Stimulated activated CD8-positive, alpha-beta memory T cell treated with anti-CD3 and anti-CD28 coated beads, Interleukin-12 subunit alpha, Interleukin-12 subunit beta, amount 100 ng/mL, for 1 hour (primary cell): Measurements from ENCODE around the gene ADCYAP1R1.
"Not testable (repeated sequence)": the region's sequence is repeated elsewhere in the genome, so short reads cannot be mapped to it uniquely, and the experiment has no call there.

Experiments used
- DNase-seq: peaks from one replicate; pipeline ENCODE4 v3.0.0-alpha.2; 2020; ENCODE audit warnings: low read depth

The ADCYAP1R1 gene

DNA sequence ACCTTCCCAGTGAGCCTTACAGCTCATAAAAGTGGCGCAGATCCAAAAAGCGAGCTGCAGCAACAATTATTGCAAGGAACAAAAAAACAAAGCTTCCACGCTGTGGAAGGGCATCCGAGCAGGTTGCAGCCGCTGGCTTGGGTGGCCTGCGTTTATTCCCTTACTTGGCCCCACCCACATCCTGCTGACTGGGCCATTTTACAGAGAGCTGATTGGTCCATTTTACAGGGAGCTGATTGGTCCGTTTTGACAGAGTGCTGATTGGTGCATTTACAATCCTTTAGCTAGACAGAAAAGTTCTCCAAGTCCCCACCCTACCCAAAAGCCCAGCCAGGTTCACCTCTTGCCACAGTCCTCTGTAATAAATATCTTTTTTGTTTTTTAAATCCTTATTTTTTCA, 85.1 kb downstream of the ADCYAP1R1 start:
- DNase-seq, result no peak

- no peak for DNase-seq
These were observed 93.2 kb downstream of the ADCYAP1R1 start for GRCh38 chr7:31145339-31145738.

GRCh38 chr7:31146030-31146429, 93.9 kb downstream of the ADCYAP1R1 start:
- DNase-seq, result no peak

DNA sequence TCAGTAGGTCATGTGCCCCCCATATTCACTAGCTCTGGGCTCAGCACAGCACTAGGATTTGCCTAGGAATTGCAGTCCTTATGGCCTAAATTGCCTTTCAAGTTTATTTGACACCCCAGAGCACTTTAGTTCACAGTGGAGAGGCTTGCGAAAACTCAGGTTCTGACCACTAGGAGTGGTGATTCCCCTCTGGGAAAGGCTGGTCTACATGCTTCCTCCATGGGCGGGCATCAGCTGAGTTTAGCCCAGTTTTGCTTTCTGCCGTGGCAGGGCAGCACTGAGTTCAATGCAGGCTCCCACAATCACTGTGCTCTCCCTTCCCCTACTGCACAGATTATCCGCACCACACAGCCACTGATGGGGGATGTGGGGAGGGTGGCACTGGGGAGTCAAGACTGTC, 94.4 kb downstream of the ADCYAP1R1 start:
- DNase-seq, result no peak

DNA sequence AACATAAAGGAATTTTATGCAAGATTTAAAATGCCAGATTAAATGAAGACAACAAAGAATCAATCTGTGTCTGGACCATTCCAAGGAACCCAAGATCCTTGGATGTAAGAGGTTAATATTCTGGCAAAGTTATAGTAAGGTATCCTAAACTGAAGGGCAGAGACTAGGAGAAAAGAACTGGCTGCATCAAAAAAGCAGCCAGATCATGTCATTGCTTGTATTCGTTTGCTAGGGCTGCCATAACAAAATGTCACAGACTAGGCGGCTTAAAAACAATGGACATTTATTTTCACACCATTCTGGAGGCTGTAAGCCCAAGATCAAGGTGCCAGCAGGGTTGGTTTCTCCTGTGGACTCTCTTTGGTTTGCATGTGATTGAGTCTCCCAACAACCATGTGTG, 99.7 kb downstream of the ADCYAP1R1 start:
- no peak for DNase-seq

- not testable (repeated sequence) for DNase-seq
These were observed 101.2 kb downstream of the ADCYAP1R1 start for GRCh38 chr7:31153318-31153717.

DNA sequence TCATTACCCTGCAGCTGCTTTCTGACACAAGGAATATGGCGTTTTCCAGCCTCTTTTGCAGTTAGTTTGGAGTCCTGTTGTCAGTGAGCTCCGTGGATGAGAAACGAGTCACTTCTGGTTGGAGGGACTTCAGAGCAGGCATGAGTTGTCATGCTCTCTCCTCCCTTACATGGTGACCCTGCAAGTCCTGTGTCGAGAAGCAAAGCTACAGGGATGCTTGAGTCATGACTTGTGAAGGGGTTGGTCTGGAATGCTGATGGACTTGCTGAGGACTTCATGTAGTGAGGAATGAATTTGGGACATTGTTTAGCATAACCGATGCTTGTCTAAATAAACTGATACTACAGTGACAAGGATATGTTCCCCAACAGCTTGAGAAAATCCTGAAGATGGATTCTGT, 108.8 kb downstream of the ADCYAP1R1 start:
- no peak for DNase-seq
